Suprapubic skin (tissue), 4 donors: ENCODE results near the gene SPAG9.

Experiments
- EP300 ChIP-seq: sonication (generic); formaldehyde crosslinking; IDR thresholded peaks from one replicate; pipeline ENCODE4 v1.6.1; 2017; ENCODE audit warnings: antibody characterized with exemption
- POLR2A ChIP-seq, 2 donors: fragments of 450-650 bp; IDR thresholded peaks; one replicate each; pipeline ENCODE4 v1.6.1; 2017; ENCODE audit warnings: antibody characterized with exemption in 2 of 2, mild to moderate bottlenecking in 2 of 2, moderate library complexity in 2 of 2
- POLR2AphosphoS5 ChIP-seq, 3 donors: sonication (generic); formaldehyde crosslinking; IDR thresholded peaks; one replicate each; pipeline ENCODE4 v1.6.1; 2017; ENCODE audit warnings: antibody characterized with exemption in 3 of 3
- TF ChIP-seq, protein P1 (sequence below), 2 donors: fragments of 200-600 bp in 1 of 2; fragments of 450-650 bp in 1 of 2; sonication (generic) in 1 of 2; IDR thresholded peaks; one replicate each; pipeline ENCODE4 v1.5.1; 2016 to 2019; ENCODE audit warnings: antibody characterized with exemption in 2 of 2, mild to moderate bottlenecking in 1 of 2, moderate library complexity in 1 of 2

DNA sequence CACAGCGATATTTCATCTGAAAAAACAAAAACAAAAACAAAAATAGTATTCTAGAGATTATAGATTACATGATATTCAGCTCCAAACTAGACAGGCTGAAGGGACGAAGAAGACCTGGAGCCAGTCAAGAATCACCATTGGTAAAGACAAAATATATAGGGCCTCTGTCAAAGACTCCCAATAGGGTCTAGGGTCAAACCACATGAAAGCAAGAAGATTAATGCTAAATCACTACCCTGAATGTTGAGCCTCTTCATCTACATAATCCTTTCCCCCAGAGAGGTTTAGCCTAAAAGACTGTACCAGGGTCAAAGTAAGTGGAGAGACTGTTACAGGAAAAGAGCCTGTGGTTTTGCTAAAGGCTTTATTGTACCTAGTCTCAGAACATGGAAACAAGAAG lies 21.9 kb upstream of the SPAG9 start:
- TF ChIP-seq, protein P1, sequence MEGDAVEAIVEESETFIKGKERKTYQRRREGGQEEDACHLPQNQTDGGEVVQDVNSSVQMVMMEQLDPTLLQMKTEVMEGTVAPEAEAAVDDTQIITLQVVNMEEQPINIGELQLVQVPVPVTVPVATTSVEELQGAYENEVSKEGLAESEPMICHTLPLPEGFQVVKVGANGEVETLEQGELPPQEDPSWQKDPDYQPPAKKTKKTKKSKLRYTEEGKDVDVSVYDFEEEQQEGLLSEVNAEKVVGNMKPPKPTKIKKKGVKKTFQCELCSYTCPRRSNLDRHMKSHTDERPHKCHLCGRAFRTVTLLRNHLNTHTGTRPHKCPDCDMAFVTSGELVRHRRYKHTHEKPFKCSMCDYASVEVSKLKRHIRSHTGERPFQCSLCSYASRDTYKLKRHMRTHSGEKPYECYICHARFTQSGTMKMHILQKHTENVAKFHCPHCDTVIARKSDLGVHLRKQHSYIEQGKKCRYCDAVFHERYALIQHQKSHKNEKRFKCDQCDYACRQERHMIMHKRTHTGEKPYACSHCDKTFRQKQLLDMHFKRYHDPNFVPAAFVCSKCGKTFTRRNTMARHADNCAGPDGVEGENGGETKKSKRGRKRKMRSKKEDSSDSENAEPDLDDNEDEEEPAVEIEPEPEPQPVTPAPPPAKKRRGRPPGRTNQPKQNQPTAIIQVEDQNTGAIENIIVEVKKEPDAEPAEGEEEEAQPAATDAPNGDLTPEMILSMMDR (IDR thresholded peaks at IDR 0.05) = no peak
- no peak for TF ChIP-seq POLR2AphosphoS5 (IDR thresholded peaks at IDR 0.05)
- TF ChIP-seq EP300 = no peak
- no peak for TF ChIP-seq POLR2A (IDR thresholded peaks at IDR 0.05)
